K562 (cell line): ENCODE measurements around the gene POLR1A. TPM values are rescaled to one million over a fixed set of nuclear protein-coding genes. Genes with fewer than 3 reads are reported as not detected.

Experiments used
- ATAC-seq: fragments of 200-7000 bp; cut with Tn5 transposase; 3 replicates; pipeline ENCODE4 v1.9.1; 2020; ENCODE audit warnings: moderate library complexity
- BruUV-seq: library from RNA; stranded (reverse); fragments of 400-500 nt; replicated peaks from 2 replicates; lab custom pipeline; 2021; lab: Mats Ljungman, UMichigan
- CTCF ChIA-PET: fragments of 300-600 bp; formaldehyde crosslinking; extraction: SDS; loops from one replicate; lab custom pipeline; 2021; ENCODE audit warnings: low intra/inter-chr PET ratio; lab: Yijun Ruan, JAX
- POLR2A ChIA-PET: fragments of 300-600, 350-650 bp; sonication (Branson Sonifier 250); formaldehyde crosslinking; extraction: SDS; loops from one replicate; lab custom pipeline; 2021; ENCODE audit warnings: antibody characterized with exemption, inconsistent platforms; lab: Yijun Ruan, JAX
- DNase-seq, 4 experiments: peaks; one replicate each; pipeline versions ENCODE4 v3.0.0 to v3.0.0-alpha.2; 2011 to 2018; ENCODE audit warnings: low spot score in 3 of 4, mixed read lengths in 3 of 4; ENCODE audit errors: extremely low read depth in 1 of 4
- FAIRE-seq: peaks from 2 replicates; lab custom pipeline; 2011; peaks lifted over from hg19 to GRCh38; lab: Jason Lieb, UNC
- H2AFZ ChIP-seq: 2 replicates; pipeline ENCODE4 v1.6.0; 2011; ENCODE audit warnings: low read depth, low read length, control low read depth, inconsistent platforms
- H3K27ac ChIP-seq: fragments of 200-600 bp; 3 replicates; pipeline ENCODE4 v1.8.0; 2011; ENCODE audit warnings: low read depth, mild to moderate bottlenecking, control low read depth, inconsistent platforms, low read length, moderate library complexity, mixed read lengths; ENCODE audit errors: extremely low read depth
- H3K27me3 ChIP-seq, 2 experiments: fragments of 300-600 bp in 1 of 2; 2 replicates in 1 of 2; 3 replicates in 1 of 2; pipeline versions ENCODE4 v1.6.0 to v1.8.0; 2011; ENCODE audit warnings: inconsistent platforms in 2 of 2, low read length in 2 of 2, mild to moderate bottlenecking in 1 of 2, mixed read lengths in 1 of 2, moderate library complexity in 1 of 2; ENCODE audit not compliant: control insufficient read depth in 2 of 2, insufficient read depth in 2 of 2
- H3K36me3 ChIP-seq: fragments of 300-600 bp; 3 replicates; pipeline ENCODE4 v1.8.0; 2011; ENCODE audit warnings: mild to moderate bottlenecking, low read length, inconsistent platforms; ENCODE audit not compliant: control insufficient read depth, insufficient read depth
- H3K4me1 ChIP-seq, 2 experiments: fragments of 200-600 bp in 1 of 2; replicated peaks in 1 of 2; 2 replicates in 1 of 2; 3 replicates in 1 of 2; pipeline versions ENCODE4 v1.5.1 to v1.8.0; 2011; ENCODE audit warnings: inconsistent platforms in 2 of 2, low read length in 2 of 2, mild to moderate bottlenecking in 1 of 2, mixed read lengths in 1 of 2, moderate library complexity in 1 of 2; ENCODE audit not compliant: control insufficient read depth in 2 of 2, insufficient read depth in 2 of 2
- H3K4me2 ChIP-seq: 2 replicates; pipeline ENCODE4 v1.6.1; 2011; ENCODE audit warnings: low read length, control low read depth, inconsistent platforms, mixed read lengths; ENCODE audit not compliant: insufficient read depth
- H3K4me3 ChIP-seq: fragments of 200-600 bp; sonication (generic), shearing (Covaris generic); 2 replicates; pipeline ENCODE4 v1.5.1; 2016; ENCODE audit warnings: control low read depth, inconsistent platforms
- H3K79me2 ChIP-seq: fragments of 200-600 bp; 3 replicates; pipeline ENCODE4 v1.8.0; 2011; ENCODE audit warnings: low read length, inconsistent platforms; ENCODE audit not compliant: control insufficient read depth, insufficient read depth
- H3K9ac ChIP-seq, 2 experiments: 2 replicates each; pipeline versions ENCODE4 v1.6.0 to v1.6.1; 2011; ENCODE audit warnings: low read depth in 2 of 2, low read length in 2 of 2, control low read depth in 1 of 2, inconsistent platforms in 1 of 2, mild to moderate bottlenecking in 1 of 2, mixed read lengths in 1 of 2; ENCODE audit not compliant: insufficient read depth in 1 of 2
- H3K9me1 ChIP-seq: one replicate; pipeline ENCODE4 v1.6.0; 2011; ENCODE audit warnings: inconsistent platforms, mild to moderate bottlenecking, low read length, moderate library complexity; ENCODE audit not compliant: control insufficient read depth, insufficient read depth
- H3K9me3 ChIP-seq: replicated peaks from 2 replicates; pipeline ENCODE4 v1.5.1; 2011; ENCODE audit warnings: low read depth, low read length, inconsistent platforms; ENCODE audit not compliant: control insufficient read depth, insufficient read depth
- H4K20me1 ChIP-seq: replicated peaks from 2 replicates; pipeline ENCODE4 v1.6.1; 2011; ENCODE audit warnings: low read length, inconsistent platforms, mixed read lengths; ENCODE audit not compliant: control insufficient read depth, insufficient read depth
- MEF2D ChIP-seq: conservative IDR thresholded peaks from 2 replicates; pipeline ENCODE4 v1.6.1; 2016; ENCODE audit warnings: low read depth, missing genetic modification characterization, missing compliant biosample characterization
- NUFIP1 ChIP-seq: fragments of 450-650 bp; IDR thresholded peaks from 2 replicates; pipeline ENCODE4 v1.6.1; 2018; ENCODE audit not compliant: partially characterized antibody
- RAD21 ChIP-seq, 2 experiments: fragments of 250-450 bp in 1 of 2; fragments of 450-650 bp in 1 of 2; sonication (Bioruptor Pico) in 1 of 2; formaldehyde crosslinking in 1 of 2; IDR thresholded peaks in 1 of 2; conservative IDR thresholded peaks in 1 of 2; 2 replicates each; pipeline versions ENCODE4 v1.4.0 to v1.8.0; 2020 to 2022; ENCODE audit warnings: mild to moderate bottlenecking in 2 of 2, moderate library complexity in 1 of 2
- SMAD3 ChIP-seq: fragments of 450-650 bp; formaldehyde crosslinking; conservative IDR thresholded peaks from 2 replicates; pipeline ENCODE4 v1.4.0; 2020; ENCODE audit warnings: mild to moderate bottlenecking
- WGBS: fragments of 100-300 bp; shearing (Covaris generic); methylation state at CpG from one replicate; pipeline ENCODE4 v1.1.6; 2016; ENCODE audit warnings: low coverage, mixed read lengths; ENCODE audit not compliant: insufficient coverage; ENCODE audit errors: missing lambda C conversion rate; 5-methylcytosine and 5-hydroxymethylcytosine counted together
- in situ Hi-C: fragments of 300-500 bp; cut with MboI; formaldehyde crosslinking; loops from 4 replicates; pipeline ENCODE4 v1.15.0; 2018; ENCODE audit warnings: inconsistent platforms, mixed read lengths
- intact Hi-C: fragments of 100-400 bp; cut with micrococcal nuclease; formaldehyde crosslinking; loops from 2 replicates; pipeline ENCODE4 v1.14.2; 2022
- polyA plus RNA-seq, 8 experiments: library from polyadenylated mRNA; depleted of rRNA in 4 of 8; stranded (reverse) in 5 of 8; unstranded in 3 of 8; fragments of >200 nt; fragmentation: Nextera tagmentation in 2 of 8; fragmentation: Illumina TruSeq in 1 of 8; extraction: Ambion mirVana in 2 of 8; extraction: Trizol in 1 of 8; gene quantifications; 2 replicates each; pipeline versions ENCODE4 v1.2.1 to v1.2.3, GENCODE V29; 2011 to 2014; ENCODE audit warnings: inconsistent platforms in 1 of 8, missing spikeins in 1 of 8
- total RNA-seq, 7 experiments: library from RNA; depleted of rRNA in 6 of 7; stranded (reverse); fragments of >200 nt in 6 of 7; fragmentation: Illumina TruSeq in 2 of 7; extraction: Trizol in 2 of 7; gene quantifications; 2 replicates each; pipeline versions ENCODE4 v1.2.1 to v1.2.3, GENCODE V29; 2011 to 2021; ENCODE audit warnings: low replicate concordance in 1 of 7
- TF ChIP-seq, protein P1 (sequence below), 3 experiments: IDR thresholded peaks in 2 of 3; conservative IDR thresholded peaks in 1 of 3; 2 replicates each; pipeline ENCODE4 v1.5.1; 2011 to 2012; ENCODE audit warnings: low read length in 3 of 3, mild to moderate bottlenecking in 3 of 3, control low read depth in 2 of 3, improper control_type of control experiment in 1 of 3, inconsistent platforms in 1 of 3, low read depth in 1 of 3, mixed read lengths in 1 of 3, moderate library complexity in 1 of 3; ENCODE audit not compliant: insufficient read depth in 2 of 3

POLR1A gene
- total and polyA plus RNA-seq, 9 of the 15 experiments (the other 6 are each of a cell fraction or from before 2014, with no cell fraction given) = 3.0 to 72.1 (median 21.8) TPM

- H3K4me1 ChIP-seq = no peaks in the 10 kb centered on the region
- H4K20me1 ChIP-seq = no peaks in the 10 kb centered on the region; the same call in 1 of the 2 replicates
- FAIRE-seq (no peak), ATAC-seq (no peak), DNase-seq (no peak)
- H3K36me3 ChIP-seq = peaks cover 99% of the 10 kb centered on the region
- H3K9ac ChIP-seq = no peak overlapping the region
- H3K27me3 ChIP-seq = no peaks in the 10 kb centered on the region
- intact Hi-C loops (no loop called here), in situ Hi-C loops (no loop called here)
- no peaks in the 10 kb centered on the region for H3K79me2 ChIP-seq
- peaks cover 2% of the 10 kb centered on the region; the same call in 1 of the 2 replicates for H3K9me3 ChIP-seq
- H3K9me1 ChIP-seq = no peaks in the 10 kb centered on the region
- no peak overlapping the region for H3K4me3 ChIP-seq
- H2AFZ ChIP-seq = no peak overlapping the region
- TF ChIP-seq NUFIP1 (no peak), SMAD3 (CRISPR knock-in tag) (no peak), RAD21 (CRISPR knock-in tag; conservative IDR thresholded peaks at IDR 0.05 in 1 of 2, IDR thresholded peaks at IDR 0.05 in 1 of 2) (0 out of 4 replicates have a peak, but pooled peaks of 1 of the 2 experiments have one; percentile 11), MEF2D (tag) (no peak)
- TF ChIP-seq, protein P1, sequence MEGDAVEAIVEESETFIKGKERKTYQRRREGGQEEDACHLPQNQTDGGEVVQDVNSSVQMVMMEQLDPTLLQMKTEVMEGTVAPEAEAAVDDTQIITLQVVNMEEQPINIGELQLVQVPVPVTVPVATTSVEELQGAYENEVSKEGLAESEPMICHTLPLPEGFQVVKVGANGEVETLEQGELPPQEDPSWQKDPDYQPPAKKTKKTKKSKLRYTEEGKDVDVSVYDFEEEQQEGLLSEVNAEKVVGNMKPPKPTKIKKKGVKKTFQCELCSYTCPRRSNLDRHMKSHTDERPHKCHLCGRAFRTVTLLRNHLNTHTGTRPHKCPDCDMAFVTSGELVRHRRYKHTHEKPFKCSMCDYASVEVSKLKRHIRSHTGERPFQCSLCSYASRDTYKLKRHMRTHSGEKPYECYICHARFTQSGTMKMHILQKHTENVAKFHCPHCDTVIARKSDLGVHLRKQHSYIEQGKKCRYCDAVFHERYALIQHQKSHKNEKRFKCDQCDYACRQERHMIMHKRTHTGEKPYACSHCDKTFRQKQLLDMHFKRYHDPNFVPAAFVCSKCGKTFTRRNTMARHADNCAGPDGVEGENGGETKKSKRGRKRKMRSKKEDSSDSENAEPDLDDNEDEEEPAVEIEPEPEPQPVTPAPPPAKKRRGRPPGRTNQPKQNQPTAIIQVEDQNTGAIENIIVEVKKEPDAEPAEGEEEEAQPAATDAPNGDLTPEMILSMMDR (IDR thresholded peaks at IDR 0.05 in 2 of 3, conservative IDR thresholded peaks at IDR 0.05 in 1 of 3; ENCODE audit: insufficient read depth in 2 of 3, low read depth in 1 of 3, low read length in 3 of 3) = peak in 1 of 3 experiments; percentile 18; a peak in 1 of 6 replicates
- no peak overlapping the region for H3K4me2 ChIP-seq
- 83% methylated on average over 7 of the region's 8 CpGs for WGBS
- ChIA-PET CTCF (no interaction called here), POLR2A (interaction anchor here (1.5 kb wide), 1 partner anchor 41 kb away, joined by 7 read pairs; no protein-coding TSS in a partner anchor)
- no TSS peak for BruUV-seq
- no peak overlapping the region for H3K27ac ChIP-seq
Observed at GRCh38 chr2:86069091-86069685, 36.5 kb downstream of the POLR1A start.
